ENCODE results near the gene NXPH4. TPM values are rescaled to one million over a fixed set of nuclear protein-coding genes. Genes with fewer than 3 reads are reported as not detected.

Gene NXPH4
- total RNA-seq, 1 donor from 2014 or later = not detected

- no peaks in the 10 kb centered on the region for H3K9me3 ChIP-seq
- no peak overlapping the region for H3K27ac ChIP-seq
- no peak for DNase-seq
- H3K4me1 ChIP-seq = no peaks in the 10 kb centered on the region
- ATAC-seq = no peak
- H3K4me3 ChIP-seq = no peak overlapping the region
- intact Hi-C loops (cut with DNase I) = no loop called here
- no peak for TF ChIP-seq CTCF (IDR thresholded peaks at IDR 0.05)
- H3K27me3 ChIP-seq = no peaks in the 10 kb centered on the region
- peaks cover 85% of the 10 kb centered on the region for H3K36me3 ChIP-seq
Measured at GRCh38 chr12:57207731-57208630, 8.6 kb upstream of the NXPH4 start.

GRCh38 chr12:57208631-57209282 is 7.8 kb upstream of the NXPH4 start:
- peaks cover 78% of the 10 kb centered on the region for H3K36me3 ChIP-seq
- H3K4me1 ChIP-seq = peaks cover 4% of the 10 kb centered on the region
- no peaks in the 10 kb centered on the region for H3K27me3 ChIP-seq
- no peak overlapping the region for H3K4me3 ChIP-seq
- ATAC-seq = no peak
- no peak for DNase-seq
- no peak for TF ChIP-seq CTCF (IDR thresholded peaks at IDR 0.05)
- no peaks in the 10 kb centered on the region for H3K9me3 ChIP-seq
- H3K27ac ChIP-seq = no peak overlapping the region
- intact Hi-C loops (cut with DNase I) = no loop called here

GRCh38 chr12:57209916-57210315 is 6.7 kb upstream of the NXPH4 start:
- Histone ChIP-seq H3K36me3 (peaks cover 66% of the 10 kb centered on the region), H3K4me3 (no peak overlapping the region), H3K27me3 (peaks cover 9% of the 10 kb centered on the region), H3K4me1 (peaks cover 4% of the 10 kb centered on the region), H3K9me3 (no peaks in the 10 kb centered on the region), H3K27ac (no peak overlapping the region)
- intact Hi-C loops (cut with DNase I) = no loop called here
- ATAC-seq = no peak
- no peak for TF ChIP-seq CTCF (IDR thresholded peaks at IDR 0.05)
- DNase-seq = no peak

- no peaks in the 10 kb centered on the region for H3K9me3 ChIP-seq
- H3K4me1 ChIP-seq = peaks cover 6% of the 10 kb centered on the region
- ATAC-seq = no peak
- no peak overlapping the region for H3K27ac ChIP-seq
- no peak for DNase-seq
- H3K27me3 ChIP-seq = peaks cover 13% of the 10 kb centered on the region
- no peak overlapping the region for H3K4me3 ChIP-seq
- H3K36me3 ChIP-seq = peaks cover 60% of the 10 kb centered on the region
- TF ChIP-seq CTCF (IDR thresholded peaks at IDR 0.05) = no peak
- intact Hi-C loops (cut with DNase I) = no loop called here
Measured at GRCh38 chr12:57210461-57210860, 6.1 kb upstream of the NXPH4 start.

GRCh38 chr12:57210926-57211692 is 5.5 kb upstream of the NXPH4 start:
- DNase-seq = no peak
- H3K4me3 ChIP-seq = no peak overlapping the region
- H3K27ac ChIP-seq = no peak overlapping the region
- peaks cover 12% of the 10 kb centered on the region for H3K4me1 ChIP-seq
- no peak for ATAC-seq
- peaks cover 20% of the 10 kb centered on the region for H3K27me3 ChIP-seq
- no peaks in the 10 kb centered on the region for H3K9me3 ChIP-seq
- intact Hi-C loops (cut with DNase I) = no loop called here
- TF ChIP-seq CTCF (IDR thresholded peaks at IDR 0.05) = no peak
- H3K36me3 ChIP-seq = peaks cover 54% of the 10 kb centered on the region
